Measurements from ENCODE around the gene UQCC2.

UQCC2 gene

DNA sequence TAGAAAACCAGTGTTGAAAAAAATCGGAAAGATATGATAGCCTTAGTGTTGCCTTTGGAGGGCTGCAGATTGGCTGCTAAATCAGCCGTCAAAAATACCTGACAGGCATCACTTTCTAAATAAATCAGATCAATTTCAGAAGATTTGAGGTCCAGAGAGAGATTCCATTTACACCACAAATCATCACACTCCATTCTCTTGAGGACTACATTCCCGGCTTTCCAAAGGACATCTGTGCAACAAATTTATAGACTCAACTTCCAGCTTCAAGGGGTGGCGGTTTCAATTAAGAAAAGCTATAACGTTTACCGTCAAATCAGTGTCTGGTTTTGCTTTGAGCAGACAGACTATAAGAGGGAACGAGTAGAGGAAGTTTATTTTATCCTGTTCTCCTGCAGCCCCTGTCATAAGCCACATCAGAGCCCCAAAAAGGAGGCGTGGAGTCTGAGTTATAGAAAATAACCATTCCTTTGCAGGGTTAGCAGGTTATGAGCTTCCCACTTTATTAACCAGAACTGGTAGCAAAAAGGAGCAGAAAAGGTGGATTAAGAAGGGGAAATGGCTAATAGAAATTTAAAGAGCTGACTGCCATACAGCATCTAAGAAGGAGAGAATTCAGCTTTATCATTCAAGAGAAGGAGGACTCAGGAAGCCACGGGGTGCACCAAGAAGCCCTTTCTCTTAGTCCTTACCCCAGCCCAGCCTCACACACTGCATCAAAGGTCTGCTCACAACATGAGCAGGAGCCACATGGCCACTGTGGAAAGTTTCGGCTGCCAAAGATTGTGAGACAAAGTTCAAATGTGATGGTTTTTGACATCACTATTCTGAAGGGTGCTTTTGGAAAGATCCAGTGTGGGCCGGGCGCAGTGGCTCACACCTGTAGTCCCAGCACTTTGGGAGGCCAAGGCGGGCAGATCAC is 12.9 kb upstream of the UQCC2 start:
- DNase-seq, result no peak

DNA sequence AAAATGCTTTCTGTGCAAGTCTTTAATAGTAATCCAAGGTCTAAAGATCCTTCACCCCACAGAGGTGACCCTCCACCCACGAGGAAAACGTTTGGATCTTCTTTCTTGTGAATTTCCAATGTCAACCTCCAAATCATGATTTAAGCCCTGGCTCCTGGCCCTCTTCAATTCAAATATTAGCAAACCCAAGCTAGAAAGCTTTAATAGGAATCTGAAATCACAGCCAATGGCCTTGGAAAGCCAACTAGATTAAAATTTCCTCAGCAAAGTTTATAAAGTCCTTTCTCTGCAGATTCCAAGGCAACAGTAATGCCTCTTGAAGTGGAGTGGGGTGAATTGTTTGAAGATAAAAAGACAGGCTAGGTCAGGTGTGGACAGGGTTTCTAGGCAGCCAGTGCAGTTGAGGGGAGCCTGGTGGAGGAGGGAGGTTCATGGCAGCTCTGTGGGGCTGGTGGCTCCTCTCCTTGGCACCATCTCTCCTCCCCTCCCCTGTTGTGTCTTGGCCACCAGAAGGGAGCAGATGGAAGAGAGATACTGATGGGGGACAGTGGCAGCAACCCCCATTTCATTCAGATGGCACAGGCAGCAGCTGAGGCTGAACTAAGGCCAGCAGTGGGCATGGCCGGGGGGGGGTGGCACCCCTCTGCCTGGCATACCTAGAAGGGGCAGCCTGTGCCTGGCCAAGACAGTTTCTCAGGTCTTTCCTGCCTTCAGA is 12.0 kb upstream of the UQCC2 start:
- DNase-seq, result no peak

DNA sequence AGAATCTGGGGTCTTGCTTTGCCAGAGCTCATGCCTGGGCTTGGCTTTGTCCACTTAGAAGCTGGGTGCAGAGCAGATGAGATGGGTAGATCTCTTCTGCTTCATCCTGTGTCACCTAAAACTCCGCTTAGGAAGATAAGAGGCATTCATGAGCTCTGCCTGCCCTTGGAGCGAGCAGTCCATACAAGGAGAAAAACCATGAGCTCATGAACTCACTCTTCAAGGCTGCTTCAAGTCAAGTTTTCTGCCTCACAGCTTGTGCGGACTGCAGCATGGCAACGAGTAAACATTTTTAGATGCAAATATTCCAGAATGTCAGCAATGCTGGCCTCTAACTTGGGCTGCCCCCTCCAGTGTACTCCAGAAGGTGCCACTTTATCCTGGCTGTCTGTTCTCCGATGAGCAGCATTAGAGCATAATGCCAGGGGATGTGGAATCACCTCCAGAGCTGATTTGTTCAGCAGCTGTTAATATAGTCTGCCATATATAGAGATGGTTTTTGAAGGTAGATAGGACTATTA is 10.7 kb upstream of the UQCC2 start:
- DNase-seq, result no peak

DNA sequence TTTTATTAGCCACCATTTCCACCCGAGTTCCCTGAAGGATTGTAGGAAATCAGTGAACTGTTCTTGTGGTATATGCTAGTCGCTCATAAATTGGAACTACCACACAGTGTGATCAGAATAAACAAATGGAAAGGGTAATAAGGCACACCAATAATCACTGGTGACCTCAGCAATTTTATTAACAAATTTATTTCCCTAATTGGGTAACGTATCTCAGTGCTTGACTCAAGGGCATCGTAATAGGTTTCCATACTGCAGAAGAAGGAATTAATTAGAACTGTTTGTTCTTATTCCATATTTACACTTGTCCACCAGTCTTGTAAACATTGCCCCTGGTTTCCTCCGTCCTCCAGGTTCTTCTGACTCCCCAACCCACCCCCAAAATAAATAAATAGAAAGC is 10.0 kb upstream of the UQCC2 start:
- DNase-seq, result no peak

DNA sequence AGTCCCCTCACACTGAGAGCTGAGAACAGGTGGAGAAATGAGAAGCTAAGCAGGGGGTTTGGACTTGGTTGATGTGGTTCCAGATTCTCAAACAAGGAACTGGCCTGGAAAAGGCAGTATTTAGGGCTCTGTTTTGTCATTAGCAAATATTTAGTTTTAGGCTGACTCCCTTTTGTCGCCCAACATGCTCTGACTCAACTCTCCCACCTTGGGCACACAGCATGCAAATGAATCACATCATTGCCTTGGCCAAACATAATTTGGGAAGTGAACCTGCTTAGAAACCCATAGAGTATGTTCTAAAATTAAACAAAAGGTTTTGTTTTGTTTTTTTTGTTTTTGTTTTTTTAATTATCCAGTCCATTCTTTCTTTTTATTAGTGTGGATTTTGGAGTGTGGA is 9.5 kb upstream of the UQCC2 start:
- DNase-seq, result no peak

DNA sequence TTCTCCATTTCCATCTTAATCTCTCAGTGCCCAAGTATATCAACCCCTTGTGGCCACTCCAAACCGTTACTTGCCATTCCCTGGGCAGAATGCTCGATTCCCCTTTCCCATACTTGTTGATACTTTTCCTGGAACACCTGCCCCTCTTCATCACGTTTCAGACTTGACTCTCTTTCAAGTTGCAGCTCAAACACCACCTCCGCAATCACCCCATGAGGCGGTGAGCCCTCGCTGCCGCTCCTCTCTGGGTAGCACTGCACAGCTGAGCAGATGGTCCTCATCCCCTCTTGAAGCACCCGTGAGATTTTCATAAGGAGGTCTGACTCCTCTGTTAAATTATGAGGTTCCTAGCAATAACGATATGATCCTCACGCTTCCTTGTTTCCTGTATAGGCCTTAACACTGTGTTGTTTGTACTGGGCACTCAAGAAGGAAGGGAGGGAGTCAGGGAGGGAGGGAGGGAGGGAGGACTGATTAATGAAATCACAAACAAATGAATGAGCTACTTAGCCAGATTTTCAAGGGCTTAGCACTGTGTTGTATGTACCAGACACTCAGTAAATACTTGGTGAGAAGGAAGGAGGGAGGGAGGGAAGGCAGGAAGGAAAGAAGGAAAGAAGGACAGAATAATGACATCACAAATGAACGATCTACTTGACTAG is 8.0 kb upstream of the UQCC2 start:
- no peak for DNase-seq

DNA sequence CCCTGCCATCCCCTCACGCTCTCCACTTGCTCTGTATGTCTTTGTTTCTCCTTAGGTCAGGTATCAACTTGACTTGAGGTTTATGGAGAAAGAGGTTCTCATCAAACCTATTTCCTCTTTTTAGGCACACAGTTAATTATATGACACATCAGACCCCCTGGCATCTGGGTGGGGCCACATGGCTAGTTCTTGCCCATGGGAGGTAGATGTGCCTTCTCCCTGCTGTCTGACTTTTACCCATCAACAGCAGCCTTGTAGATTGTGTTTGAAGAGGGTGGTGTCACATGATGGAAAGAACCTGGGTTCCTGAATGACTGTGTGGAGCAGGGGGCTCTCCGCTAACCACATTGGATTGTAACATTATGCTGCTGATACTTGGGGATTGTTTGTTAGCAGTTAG is 7.2 kb upstream of the UQCC2 start:
- no peak for DNase-seq

DNA sequence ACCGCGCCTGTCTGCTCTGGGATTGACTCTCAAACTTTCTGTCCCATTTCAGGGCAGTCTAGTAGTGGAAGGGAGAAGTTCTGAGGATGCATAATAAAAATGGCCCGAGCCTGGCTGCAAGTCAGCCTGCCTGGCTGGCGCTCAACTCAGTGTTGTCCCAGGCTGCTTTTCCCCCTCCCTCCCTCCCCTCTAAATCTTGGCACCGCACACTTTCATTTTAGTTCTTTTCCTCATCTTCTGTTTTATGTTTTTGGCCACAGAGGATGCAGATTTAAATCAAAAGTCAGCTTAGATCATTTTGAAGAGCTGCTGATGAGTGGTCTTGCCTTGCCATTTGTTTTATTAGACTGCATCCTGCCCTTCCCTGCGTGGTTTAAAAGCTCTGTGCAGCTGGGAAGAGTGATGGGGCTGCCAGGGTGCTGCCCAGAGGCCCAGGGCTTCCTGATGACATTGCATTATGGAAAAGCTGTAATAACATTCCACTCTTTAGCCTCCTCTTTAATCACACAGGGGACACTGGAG is 6.5 kb upstream of the UQCC2 start:
- DNase-seq, result no peak

DNA sequence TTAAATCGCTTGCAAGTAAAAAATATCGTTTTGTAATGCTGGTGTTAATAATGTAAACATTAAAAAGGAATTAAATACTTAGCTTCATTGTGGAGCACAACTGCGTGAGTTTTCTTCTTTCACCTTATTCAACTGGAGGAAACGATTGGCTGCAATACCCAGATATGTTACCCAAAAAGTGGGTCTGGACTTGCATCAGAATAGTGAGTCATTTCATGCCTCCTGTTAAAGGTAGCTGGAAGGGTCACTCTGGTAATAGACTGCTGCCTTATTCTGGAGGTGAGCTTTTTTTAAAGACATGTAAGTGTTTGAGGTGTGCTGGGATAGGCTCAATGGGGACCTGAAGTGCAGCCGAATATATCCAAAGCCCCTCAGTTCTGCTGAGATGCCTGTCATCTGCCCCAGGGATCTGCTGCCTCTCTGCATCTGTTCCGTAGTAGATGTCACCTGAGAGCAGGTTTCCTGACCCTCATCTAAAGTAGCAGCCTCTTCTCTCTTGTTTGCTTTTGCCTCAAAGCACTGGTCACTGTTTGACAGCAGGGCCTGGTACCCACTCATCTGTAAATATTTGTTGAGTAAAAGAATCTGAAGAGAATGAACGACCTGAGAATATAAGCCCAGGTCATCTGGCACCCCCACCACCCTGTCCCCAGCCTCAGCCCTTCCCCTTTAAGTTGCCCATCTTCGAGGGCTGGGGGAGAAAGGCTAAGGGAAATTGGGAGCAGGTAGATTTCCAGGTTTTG is 5.6 kb upstream of the UQCC2 start:
- DNase-seq, result no peak

DNA sequence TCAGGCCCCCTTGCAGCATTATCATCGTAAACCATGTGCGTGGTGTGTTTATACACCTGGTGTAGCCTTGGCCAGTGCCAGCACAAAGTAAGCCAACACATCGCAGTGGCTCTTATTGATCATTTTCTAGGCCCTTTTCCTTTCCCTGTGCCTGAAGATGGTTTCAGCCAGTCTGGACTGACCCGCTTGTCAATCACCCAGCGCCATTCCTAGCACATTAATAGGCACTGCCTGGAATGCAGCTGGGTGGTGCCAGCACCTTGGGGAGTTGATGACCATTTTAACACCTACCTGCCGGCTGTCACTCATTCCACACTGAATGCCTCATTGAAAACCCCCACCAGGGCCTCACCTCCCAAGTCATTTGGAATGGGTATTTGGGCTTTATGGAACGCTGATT is 4.9 kb upstream of the UQCC2 start:
- no peak for DNase-seq

DNA sequence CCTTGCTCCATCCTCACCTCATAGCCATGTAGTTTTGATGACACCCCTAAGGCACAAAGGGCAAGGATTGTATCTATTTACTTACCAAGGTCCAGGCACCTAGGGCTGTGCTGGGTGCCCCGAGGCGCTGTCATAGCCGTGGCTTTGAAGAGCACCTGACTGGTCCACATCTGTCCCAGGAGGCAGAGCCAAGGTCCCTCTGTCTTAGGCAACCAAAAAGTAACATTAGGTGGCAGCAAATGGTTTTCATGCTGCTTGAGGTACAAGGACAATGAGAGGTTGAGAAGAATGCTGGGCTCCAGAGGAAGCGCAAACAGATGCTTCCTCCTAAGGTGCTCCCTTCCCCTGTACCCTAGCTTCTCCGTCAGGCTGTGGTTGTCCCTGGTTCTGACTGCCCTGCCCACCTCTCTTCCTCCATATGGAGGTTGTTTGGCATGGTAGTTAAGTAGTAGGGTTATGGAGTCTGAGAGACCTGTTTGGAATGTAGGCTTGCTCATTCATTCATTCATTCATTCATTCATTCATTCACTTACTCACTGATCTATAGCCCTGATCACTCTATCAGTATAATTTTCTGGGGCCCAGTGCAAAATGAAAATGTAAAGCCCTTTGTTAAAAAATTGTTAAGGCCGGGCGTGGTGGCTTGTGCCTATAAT is 3.0 kb upstream of the UQCC2 start:
- no peak for DNase-seq

DNA sequence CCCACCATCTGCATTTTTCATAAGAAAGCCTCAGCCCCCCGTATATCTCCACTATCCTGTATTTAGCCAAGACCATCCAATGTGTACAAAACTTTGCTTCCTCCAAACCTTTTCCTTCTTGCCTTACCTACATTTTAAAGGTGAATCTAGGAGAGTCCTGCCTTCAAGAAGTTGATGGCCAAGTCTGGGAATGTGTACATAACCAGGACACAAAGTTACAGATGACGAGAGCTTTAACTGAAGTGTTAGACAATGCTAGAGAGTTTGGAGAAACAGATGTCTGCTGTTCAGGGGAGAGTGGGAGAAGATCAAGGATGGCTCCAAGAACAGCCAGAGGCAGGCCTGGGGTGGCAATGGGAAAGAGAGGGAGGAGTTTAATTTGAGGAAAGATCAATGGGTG is 2.3 kb upstream of the UQCC2 start:
- DNase-seq, result no peak

DNA sequence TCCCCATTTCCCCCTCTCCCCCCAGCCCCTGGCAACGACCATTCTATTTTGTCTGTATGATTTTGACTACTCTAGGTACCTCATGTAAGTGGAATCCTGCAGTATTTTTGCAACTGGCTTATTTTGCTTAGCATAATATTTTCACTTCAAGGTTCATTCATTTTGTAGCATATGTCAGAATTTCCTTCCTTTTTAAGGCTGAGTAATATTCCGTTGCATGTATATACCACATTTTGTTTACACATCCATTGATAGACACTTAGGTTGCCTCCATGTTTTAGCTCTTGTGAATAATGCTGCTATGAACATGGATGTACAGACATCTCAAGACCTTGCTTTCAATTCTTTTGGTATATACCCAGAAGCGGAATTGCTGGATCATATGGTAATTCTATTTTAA is 1.4 kb upstream of the UQCC2 start:
- DNase-seq, result no peak

DNA sequence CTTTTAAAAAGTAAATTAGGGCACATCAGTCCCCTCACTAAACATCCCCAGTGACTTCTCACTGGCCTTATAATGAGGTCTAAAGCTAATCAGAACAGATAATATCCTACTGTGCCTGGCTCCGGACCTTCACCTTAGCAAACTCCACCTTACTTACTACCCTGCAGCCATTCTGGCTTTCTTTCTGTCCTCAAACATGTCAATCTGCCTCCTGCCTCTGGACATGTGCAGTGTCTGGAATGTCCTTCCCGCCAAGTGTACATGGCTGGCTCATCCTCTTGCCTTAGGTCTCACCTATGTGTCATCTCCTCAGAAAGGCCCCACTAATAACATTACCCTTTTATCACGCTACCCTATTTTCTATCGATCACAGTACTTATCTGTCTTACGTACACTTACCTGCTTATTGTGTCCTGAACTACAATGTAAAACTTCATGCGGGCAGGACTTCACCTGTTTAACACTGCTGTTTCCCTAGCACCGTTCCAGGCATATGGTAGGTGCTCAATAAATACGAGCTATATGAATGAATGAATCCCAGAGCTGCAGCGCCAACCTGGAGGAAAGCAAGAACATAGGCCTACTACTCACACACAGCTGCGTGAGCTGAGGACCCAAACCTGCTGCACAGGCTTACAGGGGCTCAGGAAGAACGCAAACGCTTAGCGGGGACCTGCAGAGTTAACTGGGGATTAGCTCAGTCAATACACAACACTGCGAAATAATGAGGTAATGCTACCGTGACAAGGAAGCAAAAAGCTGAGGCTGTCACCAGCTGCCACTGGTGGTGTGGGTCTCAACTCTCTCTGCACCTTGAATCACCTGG is 991 bp downstream of the UQCC2 start:
- no peak for DNase-seq

DNA sequence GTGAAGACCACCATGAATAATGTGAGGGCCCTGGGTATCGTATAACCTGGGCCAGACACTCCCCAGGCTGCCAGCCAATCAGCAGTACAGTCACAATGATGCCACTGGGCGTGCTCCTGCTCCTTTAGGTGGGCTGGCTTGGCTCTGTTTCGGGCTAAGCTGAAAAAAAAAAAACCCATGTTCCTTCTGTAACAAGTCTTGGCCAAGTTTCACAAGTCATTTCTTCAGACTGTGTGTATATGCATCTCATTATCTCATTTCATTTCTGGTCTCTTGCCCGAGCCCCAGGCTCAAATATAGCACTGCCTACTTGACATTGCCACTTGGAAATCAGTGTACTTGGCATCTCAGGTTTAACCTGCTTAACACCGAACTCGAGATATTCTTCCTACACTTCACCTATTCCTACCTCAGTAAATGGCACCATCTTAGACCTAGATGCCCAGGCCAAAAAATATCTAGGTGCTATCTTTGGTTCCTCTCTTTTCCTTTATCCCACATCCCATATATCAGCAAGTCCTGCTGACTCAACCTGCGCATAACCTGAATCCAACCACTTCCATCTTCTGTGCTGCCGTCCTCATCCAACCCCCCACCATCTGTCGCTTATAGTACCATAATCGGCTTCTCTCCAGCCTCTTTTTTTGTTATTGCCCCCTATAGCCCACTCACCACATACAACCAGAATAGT is 1.8 kb downstream of the UQCC2 start:
- DNase-seq, result no peak

DNA sequence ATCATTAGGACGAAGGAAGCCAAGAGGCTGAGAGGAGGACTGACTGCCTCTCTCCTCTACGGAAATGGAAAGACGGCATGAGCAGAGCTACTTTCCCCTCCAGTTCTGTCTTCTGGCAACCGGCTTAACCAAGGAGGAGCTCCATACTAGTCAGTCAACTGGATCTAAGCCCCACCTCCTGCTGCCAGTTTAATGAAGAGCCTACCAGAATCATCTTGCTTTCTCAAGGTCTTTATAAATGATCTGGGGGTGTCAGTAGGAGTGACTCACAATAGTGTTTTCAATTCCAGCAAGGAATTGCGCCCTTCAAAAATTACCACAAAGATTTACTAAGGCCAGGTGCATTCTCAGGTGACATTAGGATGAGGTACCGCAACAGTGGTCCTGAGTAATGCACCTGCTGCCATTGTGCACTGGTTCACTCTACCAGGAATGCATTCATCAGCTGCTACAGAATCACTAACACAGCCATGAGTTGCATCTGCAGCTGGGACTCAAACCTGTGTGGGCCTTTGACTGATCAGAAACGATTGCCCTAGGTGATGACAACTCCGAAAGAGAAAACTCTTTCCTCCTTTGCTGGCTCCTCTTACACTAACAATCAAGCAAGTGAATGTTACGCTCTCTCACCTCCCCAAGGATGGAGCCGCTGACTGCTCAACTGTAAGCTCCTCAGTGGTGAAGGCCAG is 2.8 kb downstream of the UQCC2 start:
- DNase-seq, result no peak

DNA sequence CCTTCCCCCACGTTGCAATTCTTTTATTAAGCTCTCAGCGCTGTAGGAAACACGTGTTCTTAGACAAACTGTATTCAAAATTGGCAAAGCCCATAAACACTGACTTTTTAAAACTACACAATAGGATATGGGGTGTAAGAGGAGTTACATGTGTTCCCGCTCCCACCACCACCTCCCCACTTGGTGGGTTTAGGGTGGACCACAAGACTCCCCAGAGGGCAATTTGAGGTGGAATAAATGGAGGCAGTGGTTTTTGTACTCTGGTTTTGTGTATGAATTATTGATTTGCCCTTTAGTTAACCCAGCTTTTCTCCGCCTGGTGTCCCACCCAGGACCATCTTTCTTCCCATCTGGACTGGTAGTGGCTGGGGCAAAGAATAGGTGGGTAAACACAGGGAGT is 3.7 kb downstream of the UQCC2 start:
- no peak for DNase-seq

DNA sequence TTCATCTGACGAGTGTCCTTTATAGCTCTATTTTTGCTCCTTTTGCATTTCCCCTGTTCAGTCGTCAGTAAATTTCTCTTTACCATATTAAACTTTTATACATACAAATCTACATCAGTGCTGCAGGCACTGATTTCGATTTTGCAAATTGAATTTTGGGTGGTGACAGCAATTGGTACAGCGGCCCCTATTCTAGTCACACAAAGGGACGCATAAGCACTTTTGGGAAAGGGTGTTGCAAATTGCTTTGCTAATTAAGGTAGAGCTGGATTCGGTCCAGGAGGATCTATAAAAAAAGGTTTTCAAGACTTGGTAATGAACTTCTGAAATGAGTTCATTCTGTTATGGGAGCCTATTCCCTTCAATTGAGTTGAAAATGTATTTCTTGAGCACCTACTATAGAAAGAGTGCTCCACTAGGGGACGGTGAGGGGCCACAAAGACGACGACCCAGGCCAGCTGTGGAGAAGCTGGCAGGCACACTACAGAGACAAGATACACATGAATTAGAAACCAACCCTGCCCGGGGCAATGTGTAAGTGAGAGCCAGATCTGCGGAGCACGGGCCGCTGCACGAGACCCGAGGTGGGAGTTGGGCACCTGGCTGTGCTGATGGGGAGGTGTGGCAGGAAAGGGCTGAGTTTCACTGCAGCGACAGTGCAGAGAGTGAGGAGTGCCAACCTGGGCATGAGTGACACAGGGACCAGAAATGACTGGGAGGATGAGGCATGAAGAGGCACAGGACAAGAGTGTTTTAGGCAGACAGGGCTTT is 5.4 kb downstream of the UQCC2 start:
- DNase-seq, result no peak

DNA sequence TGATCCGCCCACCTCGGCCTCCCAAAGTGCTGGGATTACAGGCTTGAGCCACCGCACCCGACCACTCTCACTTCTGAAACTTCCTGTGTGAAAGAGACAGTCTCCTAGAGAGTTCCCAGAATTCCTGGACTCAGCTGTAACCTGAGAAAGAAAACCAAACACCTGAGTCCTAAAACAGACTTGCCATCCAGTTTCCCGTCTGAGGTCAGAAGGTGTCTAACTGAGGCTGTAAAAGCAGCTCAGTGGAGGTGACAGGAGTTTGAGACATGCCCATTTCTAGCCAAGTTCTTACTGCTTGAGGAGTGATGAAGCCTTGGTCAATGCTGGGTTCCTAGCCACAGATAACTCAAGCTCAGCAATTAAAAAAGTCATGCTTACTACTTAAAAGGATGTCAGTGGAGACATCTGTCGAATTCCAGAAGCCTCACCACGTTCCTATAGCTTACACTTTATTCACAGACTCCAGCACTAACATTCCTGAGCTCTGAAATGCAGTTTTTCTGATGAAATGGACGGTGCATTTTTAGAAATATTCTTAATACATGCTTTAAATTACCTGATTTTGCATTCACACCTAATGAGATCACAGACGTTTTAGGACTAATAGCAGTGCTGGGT is 6.1 kb downstream of the UQCC2 start:
- no peak for DNase-seq
